SK-N-SH treated with all-trans-retinoic acid at 6 μM for 48 hours (cell line): ENCODE measurements around the gene LPP.

ENCODE experiments used
- ATAC-seq: fragments of 200-7000 bp; cut with Tn5 transposase; 3 replicates; pipeline ENCODE4 v1.9.1; 2020; ENCODE audit warnings: mild to moderate bottlenecking, moderate library complexity
- ARNTL ChIP-seq: fragments of 450-650 bp; formaldehyde crosslinking; IDR thresholded peaks from 2 replicates; pipeline ENCODE4 v1.5.0; 2020; ENCODE audit warnings: low read depth, mild to moderate bottlenecking, moderate library complexity, borderline replicate concordance
- BACH2 ChIP-seq: fragments of 250-450 bp; sonication (Bioruptor Pico); IDR thresholded peaks from 2 replicates; pipeline ENCODE4 v1.9.0; 2021; ENCODE audit warnings: mild to moderate bottlenecking, borderline replicate concordance
- CSDC2 ChIP-seq: fragments of 250-450 bp; sonication (Bioruptor Pico); IDR thresholded peaks from 2 replicates; pipeline ENCODE4 v1.5.0; 2020; ENCODE audit warnings: mild to moderate bottlenecking, moderate library complexity
- ESRRG ChIP-seq: fragments of 250-450 bp; sonication (Bioruptor Pico); IDR thresholded peaks from 2 replicates; pipeline ENCODE4 v1.6.1; 2021; ENCODE audit warnings: mild to moderate bottlenecking
- GLIS3 ChIP-seq: fragments of 250-450 bp; sonication (Bioruptor Pico); IDR thresholded peaks from 2 replicates; pipeline ENCODE4 v1.5.0; 2020; ENCODE audit warnings: mild to moderate bottlenecking, moderate library complexity
- OSR1 ChIP-seq: fragments of 250-450 bp; sonication (Bioruptor Pico); IDR thresholded peaks from 2 replicates; pipeline ENCODE4 v1.8.0; 2022; ENCODE audit warnings: moderate library complexity, mild to moderate bottlenecking, inconsistent platforms
- PATZ1 ChIP-seq: fragments of 250-450 bp; sonication (Bioruptor Pico); IDR thresholded peaks from 2 replicates; pipeline ENCODE4 v1.8.0; 2020; ENCODE audit warnings: mild to moderate bottlenecking, moderate library complexity, borderline replicate concordance
- PPARA ChIP-seq: fragments of 250-450 bp; sonication (Bioruptor Pico); IDR thresholded peaks from 2 replicates; pipeline ENCODE4 v1.5.0; 2020; ENCODE audit warnings: mild to moderate bottlenecking, borderline replicate concordance
- RARB ChIP-seq: fragments of 250-450 bp; sonication (Bioruptor Pico); IDR thresholded peaks from 2 replicates; pipeline ENCODE4 v1.8.0; 2021; ENCODE audit warnings: mild to moderate bottlenecking, moderate library complexity
- SNAI2 ChIP-seq: fragments of 250-450 bp; sonication (Bioruptor Pico); IDR thresholded peaks from 2 replicates; pipeline ENCODE4 v1.5.0; 2020; ENCODE audit warnings: mild to moderate bottlenecking, moderate library complexity
- TOX ChIP-seq: fragments of 250-450 bp; sonication (Bioruptor Pico); IDR thresholded peaks from 2 replicates; pipeline ENCODE4 v1.8.0; 2021; ENCODE audit warnings: mild to moderate bottlenecking, moderate library complexity, borderline replicate concordance
- ZC3H10 ChIP-seq: fragments of 250-450 bp; sonication (Bioruptor Pico); IDR thresholded peaks from 2 replicates; pipeline ENCODE4 v1.5.1; 2021; ENCODE audit warnings: mild to moderate bottlenecking, moderate library complexity
- ZFP3 ChIP-seq: fragments of 250-450 bp; sonication (Bioruptor Pico); IDR thresholded peaks from 2 replicates; pipeline ENCODE4 v1.5.0; 2020; ENCODE audit warnings: mild to moderate bottlenecking, moderate library complexity
- ZFP30 ChIP-seq: fragments of 450-650 bp; formaldehyde crosslinking; IDR thresholded peaks from 2 replicates; pipeline ENCODE4 v1.5.0; 2022; ENCODE audit warnings: mild to moderate bottlenecking, moderate library complexity
- ZNF565 ChIP-seq: fragments of 450-650 bp; formaldehyde crosslinking; conservative IDR thresholded peaks from 2 replicates; pipeline ENCODE4 v1.5.0; 2020; ENCODE audit warnings: low read depth, mild to moderate bottlenecking, moderate library complexity
- ZNF70 ChIP-seq: fragments of 450-650 bp; formaldehyde crosslinking; IDR thresholded peaks from 2 replicates; pipeline ENCODE4 v1.5.0; 2020; ENCODE audit warnings: mild to moderate bottlenecking, moderate library complexity
- TF ChIP-seq, protein P1 (sequence below): fragments of 250-450 bp; sonication (Bioruptor Pico); IDR thresholded peaks from 2 replicates; pipeline ENCODE4 v1.5.0; 2020; ENCODE audit warnings: mild to moderate bottlenecking, moderate library complexity
- TF ChIP-seq, protein P2 (sequence below): fragments of 250-450 bp; sonication (Bioruptor Pico); IDR thresholded peaks from 2 replicates; pipeline ENCODE4 v1.5.1; 2021; ENCODE audit warnings: mild to moderate bottlenecking, moderate library complexity
- TF ChIP-seq, protein P3 (sequence below): fragments of 250-450 bp; sonication (Bioruptor Pico); IDR thresholded peaks from 2 replicates; pipeline ENCODE4 v1.8.0; 2021; ENCODE audit warnings: low read depth, mild to moderate bottlenecking, moderate library complexity, borderline replicate concordance
- TF ChIP-seq, protein P4 (sequence below): fragments of 250-450 bp; sonication (Bioruptor Pico); IDR thresholded peaks from 2 replicates; pipeline ENCODE4 v1.5.1; 2020; ENCODE audit warnings: low read depth, mild to moderate bottlenecking, moderate library complexity

LPP gene

DNA sequence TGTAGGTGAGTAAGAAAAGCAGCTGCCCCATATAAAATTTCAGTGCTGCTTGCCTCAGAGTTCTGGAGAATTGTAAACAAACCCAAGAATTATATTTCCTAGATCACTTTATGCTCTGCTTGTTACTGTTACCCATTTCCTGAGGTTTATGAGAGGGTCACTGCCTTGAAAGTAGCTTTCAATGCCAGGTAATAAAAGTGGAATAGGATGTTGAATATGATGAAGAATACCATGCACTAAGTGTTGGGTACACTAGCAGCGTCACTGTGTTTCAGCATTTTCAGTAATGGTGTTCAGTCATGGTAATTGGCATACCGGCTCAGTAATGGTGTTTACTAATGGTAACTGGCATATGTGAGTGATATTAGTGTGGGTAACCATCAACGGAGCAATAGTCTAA, 568.0 kb downstream of the LPP start:
- TF ChIP-seq, protein P1, sequence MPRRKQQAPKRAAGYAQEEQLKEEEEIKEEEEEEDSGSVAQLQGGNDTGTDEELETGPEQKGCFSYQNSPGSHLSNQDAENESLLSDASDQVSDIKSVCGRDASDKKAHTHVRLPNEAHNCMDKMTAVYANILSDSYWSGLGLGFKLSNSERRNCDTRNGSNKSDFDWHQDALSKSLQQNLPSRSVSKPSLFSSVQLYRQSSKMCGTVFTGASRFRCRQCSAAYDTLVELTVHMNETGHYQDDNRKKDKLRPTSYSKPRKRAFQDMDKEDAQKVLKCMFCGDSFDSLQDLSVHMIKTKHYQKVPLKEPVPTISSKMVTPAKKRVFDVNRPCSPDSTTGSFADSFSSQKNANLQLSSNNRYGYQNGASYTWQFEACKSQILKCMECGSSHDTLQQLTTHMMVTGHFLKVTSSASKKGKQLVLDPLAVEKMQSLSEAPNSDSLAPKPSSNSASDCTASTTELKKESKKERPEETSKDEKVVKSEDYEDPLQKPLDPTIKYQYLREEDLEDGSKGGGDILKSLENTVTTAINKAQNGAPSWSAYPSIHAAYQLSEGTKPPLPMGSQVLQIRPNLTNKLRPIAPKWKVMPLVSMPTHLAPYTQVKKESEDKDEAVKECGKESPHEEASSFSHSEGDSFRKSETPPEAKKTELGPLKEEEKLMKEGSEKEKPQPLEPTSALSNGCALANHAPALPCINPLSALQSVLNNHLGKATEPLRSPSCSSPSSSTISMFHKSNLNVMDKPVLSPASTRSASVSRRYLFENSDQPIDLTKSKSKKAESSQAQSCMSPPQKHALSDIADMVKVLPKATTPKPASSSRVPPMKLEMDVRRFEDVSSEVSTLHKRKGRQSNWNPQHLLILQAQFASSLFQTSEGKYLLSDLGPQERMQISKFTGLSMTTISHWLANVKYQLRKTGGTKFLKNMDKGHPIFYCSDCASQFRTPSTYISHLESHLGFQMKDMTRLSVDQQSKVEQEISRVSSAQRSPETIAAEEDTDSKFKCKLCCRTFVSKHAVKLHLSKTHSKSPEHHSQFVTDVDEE (CRISPR knock-in tag), result no peak
- TF ChIP-seq OSR1 (CRISPR knock-in tag), result no peak
- no peak for TF ChIP-seq ZC3H10 (CRISPR knock-in tag)
- no peak for TF ChIP-seq PATZ1 (CRISPR knock-in tag)
- TF ChIP-seq TOX, result no peak
- no peak for TF ChIP-seq RARB
- TF ChIP-seq, protein P2, sequence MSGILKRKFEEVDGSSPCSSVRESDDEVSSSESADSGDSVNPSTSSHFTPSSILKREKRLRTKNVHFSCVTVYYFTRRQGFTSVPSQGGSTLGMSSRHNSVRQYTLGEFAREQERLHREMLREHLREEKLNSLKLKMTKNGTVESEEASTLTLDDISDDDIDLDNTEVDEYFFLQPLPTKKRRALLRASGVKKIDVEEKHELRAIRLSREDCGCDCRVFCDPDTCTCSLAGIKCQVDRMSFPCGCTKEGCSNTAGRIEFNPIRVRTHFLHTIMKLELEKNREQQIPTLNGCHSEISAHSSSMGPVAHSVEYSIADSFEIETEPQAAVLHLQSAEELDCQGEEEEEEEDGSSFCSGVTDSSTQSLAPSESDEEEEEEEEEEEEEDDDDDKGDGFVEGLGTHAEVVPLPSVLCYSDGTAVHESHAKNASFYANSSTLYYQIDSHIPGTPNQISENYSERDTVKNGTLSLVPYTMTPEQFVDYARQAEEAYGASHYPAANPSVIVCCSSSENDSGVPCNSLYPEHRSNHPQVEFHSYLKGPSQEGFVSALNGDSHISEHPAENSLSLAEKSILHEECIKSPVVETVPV (CRISPR knock-in tag), result no peak
- no peak for TF ChIP-seq ARNTL
- TF ChIP-seq, protein P3, sequence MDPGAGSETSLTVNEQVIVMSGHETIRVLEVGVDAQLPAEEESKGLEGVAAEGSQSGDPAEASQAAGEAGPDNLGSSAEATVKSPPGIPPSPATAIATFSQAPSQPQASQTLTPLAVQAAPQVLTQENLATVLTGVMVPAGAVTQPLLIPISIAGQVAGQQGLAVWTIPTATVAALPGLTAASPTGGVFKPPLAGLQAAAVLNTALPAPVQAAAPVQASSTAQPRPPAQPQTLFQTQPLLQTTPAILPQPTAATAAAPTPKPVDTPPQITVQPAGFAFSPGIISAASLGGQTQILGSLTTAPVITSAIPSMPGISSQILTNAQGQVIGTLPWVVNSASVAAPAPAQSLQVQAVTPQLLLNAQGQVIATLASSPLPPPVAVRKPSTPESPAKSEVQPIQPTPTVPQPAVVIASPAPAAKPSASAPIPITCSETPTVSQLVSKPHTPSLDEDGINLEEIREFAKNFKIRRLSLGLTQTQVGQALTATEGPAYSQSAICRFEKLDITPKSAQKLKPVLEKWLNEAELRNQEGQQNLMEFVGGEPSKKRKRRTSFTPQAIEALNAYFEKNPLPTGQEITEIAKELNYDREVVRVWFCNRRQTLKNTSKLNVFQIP (CRISPR knock-in tag), result no peak
- TF ChIP-seq ZFP30 (CRISPR knock-in tag), result no peak
- no peak for TF ChIP-seq ESRRG
- TF ChIP-seq BACH2, result no peak
- no peak for TF ChIP-seq GLIS3 (CRISPR knock-in tag)
- TF ChIP-seq, protein P4, sequence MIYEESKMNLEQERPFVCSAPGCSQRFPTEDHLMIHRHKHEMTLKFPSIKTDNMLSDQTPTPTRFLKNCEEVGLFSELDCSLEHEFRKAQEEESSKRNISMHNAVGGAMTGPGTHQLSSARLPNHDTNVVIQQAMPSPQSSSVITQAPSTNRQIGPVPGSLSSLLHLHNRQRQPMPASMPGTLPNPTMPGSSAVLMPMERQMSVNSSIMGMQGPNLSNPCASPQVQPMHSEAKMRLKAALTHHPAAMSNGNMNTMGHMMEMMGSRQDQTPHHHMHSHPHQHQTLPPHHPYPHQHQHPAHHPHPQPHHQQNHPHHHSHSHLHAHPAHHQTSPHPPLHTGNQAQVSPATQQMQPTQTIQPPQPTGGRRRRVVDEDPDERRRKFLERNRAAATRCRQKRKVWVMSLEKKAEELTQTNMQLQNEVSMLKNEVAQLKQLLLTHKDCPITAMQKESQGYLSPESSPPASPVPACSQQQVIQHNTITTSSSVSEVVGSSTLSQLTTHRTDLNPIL, result no peak
- TF ChIP-seq ZNF70, result no peak
- no peak for TF ChIP-seq ZNF565
- no peak for TF ChIP-seq SNAI2 (CRISPR knock-in tag)
- TF ChIP-seq, all 23 proteins: peak for 0
- no peak for ATAC-seq

GRCh38 chr3:188722963-188723362, 569.0 kb downstream of the LPP start:
- no peak for ATAC-seq
- TF ChIP-seq SNAI2 (CRISPR knock-in tag), result no peak
- TF ChIP-seq ARNTL, result no peak
- TF ChIP-seq TOX, result no peak
- no peak for TF ChIP-seq PPARA (CRISPR knock-in tag)
- no peak for TF ChIP-seq OSR1 (CRISPR knock-in tag)
- no peak for TF ChIP-seq PATZ1 (CRISPR knock-in tag)
- no peak for TF ChIP-seq ZFP3 (CRISPR knock-in tag)
- TF ChIP-seq CSDC2 (CRISPR knock-in tag), result no peak
- TF ChIP-seq BACH2, result no peak
- TF ChIP-seq, protein P1 (CRISPR knock-in tag), result no peak
